HG03159 (cell line): ENCODE results near the gene HOXB1.
"Not testable (repeated sequence)": the region's sequence is repeated elsewhere in the genome, so short reads cannot be mapped to it uniquely, and the experiment has no call there.

Experiments
- ATAC-seq: cut with Tn5 transposase; IDR thresholded peaks from one replicate; pipeline ENCODE4 v1.9.1; 2021; ENCODE audit warnings: mild to moderate bottlenecking, moderate library complexity; ENCODE audit not compliant: unreplicated experiment

HOXB1 gene

GRCh38 chr17:48544349-48545021, 13.7 kb upstream of the HOXB1 start:
- ATAC-seq = no peak

- no peak for ATAC-seq
Observed at GRCh38 chr17:48543854-48544348, 13.1 kb upstream of the HOXB1 start.

- ATAC-seq = no peak
Observed at GRCh38 chr17:48543107-48543853, 12.5 kb upstream of the HOXB1 start.

GRCh38 chr17:48542698-48543106, 11.9 kb upstream of the HOXB1 start:
- ATAC-seq = no peak

- ATAC-seq = no peak
Observed at GRCh38 chr17:48542114-48542656, 11.4 kb upstream of the HOXB1 start.

GRCh38 chr17:48541577-48542113, 10.8 kb upstream of the HOXB1 start:
- ATAC-seq = no peak

GRCh38 chr17:48541036-48541576, 10.3 kb upstream of the HOXB1 start:
- ATAC-seq = no peak

- ATAC-seq = no peak
Observed at GRCh38 chr17:48540213-48540612, 9.4 kb upstream of the HOXB1 start.

GRCh38 chr17:48539177-48539576, 8.4 kb upstream of the HOXB1 start:
- ATAC-seq = no peak

- ATAC-seq = no peak
Observed at GRCh38 chr17:48537316-48537715, 6.5 kb upstream of the HOXB1 start.

- not testable (repeated sequence) for ATAC-seq
Observed at GRCh38 chr17:48535793-48536559, 5.2 kb upstream of the HOXB1 start.

- ATAC-seq = no peak
Observed at GRCh38 chr17:48532261-48532660, 1.4 kb upstream of the HOXB1 start.

GRCh38 chr17:48530208-48530886, 464 bp downstream of the HOXB1 start:
- ATAC-seq = no peak

GRCh38 chr17:48529683-48530009, 1.2 kb downstream of the HOXB1 start:
- ATAC-seq = no peak

- no peak for ATAC-seq
Observed at GRCh38 chr17:48528936-48529682, 1.7 kb downstream of the HOXB1 start.

GRCh38 chr17:48528153-48528935, 2.5 kb downstream of the HOXB1 start:
- ATAC-seq = no peak

GRCh38 chr17:48527547-48527932, 3.3 kb downstream of the HOXB1 start:
- ATAC-seq = no peak

- ATAC-seq = no peak
Observed at GRCh38 chr17:48526608-48527546, 3.9 kb downstream of the HOXB1 start.
